Mesenchymal stem cell (in vitro differentiated cells and primary cell): Measurements from ENCODE around the gene RAD51B.

Experiments
- DNase-seq: peaks from one replicate; pipeline ENCODE4 v3.0.0-alpha.2; 2013
- H2AFZ ChIP-seq: one replicate; pipeline ENCODE4 v1.6.1; 2013; ENCODE audit warnings: low read depth, mild to moderate bottlenecking, control low read depth, inconsistent platforms, low read length, moderate library complexity
- H2AK5ac ChIP-seq: 2 replicates; pipeline ENCODE4 v1.6.1; 2013; ENCODE audit warnings: low read length, moderate library complexity, mild to moderate bottlenecking, inconsistent platforms; ENCODE audit not compliant: severe bottlenecking
- H2BK120ac ChIP-seq: one replicate; pipeline ENCODE4 v1.6.1; 2013; ENCODE audit warnings: low read depth, mild to moderate bottlenecking, inconsistent platforms, low read length, moderate library complexity
- H2BK12ac ChIP-seq, 2 experiments: one replicate each; pipeline ENCODE4 v1.6.1; 2013; ENCODE audit warnings: inconsistent platforms in 2 of 2, low read length in 2 of 2, mild to moderate bottlenecking in 2 of 2, moderate library complexity in 2 of 2, control low read depth in 1 of 2
- H2BK15ac ChIP-seq: one replicate; pipeline ENCODE4 v1.6.1; 2013; ENCODE audit warnings: mild to moderate bottlenecking, low read depth, inconsistent platforms; ENCODE audit not compliant: poor library complexity, severe bottlenecking
- H2BK5ac ChIP-seq: 2 replicates; pipeline ENCODE4 v1.6.1; 2013; ENCODE audit warnings: low read depth, mild to moderate bottlenecking, low read length, control low read depth, inconsistent platforms; ENCODE audit not compliant: poor library complexity, severe bottlenecking
- H3K14ac ChIP-seq, 2 experiments: one replicate each; pipeline ENCODE4 v1.6.1; 2013; ENCODE audit warnings: inconsistent platforms in 2 of 2, low read length in 2 of 2, control low read depth in 1 of 2, mild to moderate bottlenecking in 1 of 2, moderate library complexity in 1 of 2
- H3K18ac ChIP-seq, 2 experiments: one replicate each; pipeline ENCODE4 v1.6.1; 2013; ENCODE audit warnings: inconsistent platforms in 2 of 2, low read length in 2 of 2, control low read depth in 1 of 2, low read depth in 1 of 2, mild to moderate bottlenecking in 1 of 2
- H3K23ac ChIP-seq, 2 experiments: one replicate each; pipeline ENCODE4 v1.6.1; 2013; ENCODE audit warnings: inconsistent platforms in 2 of 2, low read length in 2 of 2, mild to moderate bottlenecking in 2 of 2, moderate library complexity in 2 of 2, control low read depth in 1 of 2
- H3K27ac ChIP-seq: 2 replicates; pipeline ENCODE4 v1.5.1; 2013; ENCODE audit warnings: mild to moderate bottlenecking, moderate library complexity, low read length, control low read depth, inconsistent platforms; ENCODE audit not compliant: poor library complexity, severe bottlenecking
- H3K27me3 ChIP-seq, 2 experiments: 2 replicates each; pipeline versions ENCODE4 v1.6.1 to v1.7.0; 2013; ENCODE audit warnings: low read length in 2 of 2, mild to moderate bottlenecking in 2 of 2, moderate library complexity in 2 of 2, control low read depth in 1 of 2, inconsistent platforms in 1 of 2; ENCODE audit not compliant: control insufficient read depth in 1 of 2, insufficient read depth in 1 of 2
- H3K36me3 ChIP-seq, 2 experiments: 2 replicates each; pipeline versions ENCODE4 v1.6.1 to v1.7.0; 2013; ENCODE audit warnings: low read length in 2 of 2, control low read depth in 1 of 2, inconsistent platforms in 1 of 2, low read depth in 1 of 2, mild to moderate bottlenecking in 1 of 2; ENCODE audit not compliant: insufficient read depth in 2 of 2, control insufficient read depth in 1 of 2
- H3K4ac ChIP-seq, 2 experiments: one replicate each; pipeline ENCODE4 v1.6.1; 2013; ENCODE audit warnings: inconsistent platforms in 2 of 2, low read length in 2 of 2, mild to moderate bottlenecking in 2 of 2, moderate library complexity in 2 of 2, control low read depth in 1 of 2, low read depth in 1 of 2
- H3K4me1 ChIP-seq: 2 replicates; pipeline ENCODE4 v1.6.1; 2013; ENCODE audit warnings: low read depth, low read length, control low read depth; ENCODE audit not compliant: control insufficient read depth, insufficient read depth
- H3K4me2 ChIP-seq: 2 replicates; pipeline ENCODE4 v1.6.1; 2013; ENCODE audit warnings: low read length, mild to moderate bottlenecking, inconsistent platforms; ENCODE audit not compliant: poor library complexity, severe bottlenecking
- H3K4me3 ChIP-seq, 2 experiments: 2 replicates each; pipeline versions ENCODE4 v1.5.1 to v1.7.0; 2013; ENCODE audit warnings: low read length in 2 of 2, mild to moderate bottlenecking in 2 of 2, control low read depth in 1 of 2, low read depth in 1 of 2; ENCODE audit not compliant: insufficient read depth in 1 of 2
- H3K79me1 ChIP-seq: replicated peaks from 2 replicates; pipeline ENCODE4 v1.6.1; 2013; ENCODE audit warnings: mild to moderate bottlenecking, control low read depth, low read length, inconsistent platforms; ENCODE audit not compliant: poor library complexity, severe bottlenecking
- H3K9ac ChIP-seq: 2 replicates; pipeline ENCODE4 v1.7.0; 2013; ENCODE audit warnings: mild to moderate bottlenecking, low read length, moderate library complexity
- H3K9me3 ChIP-seq: 2 replicates; pipeline ENCODE4 v1.7.0; 2013; ENCODE audit warnings: mild to moderate bottlenecking, low read length; ENCODE audit not compliant: control insufficient read depth
- H4K8ac ChIP-seq: one replicate; pipeline ENCODE4 v1.6.1; 2013; ENCODE audit warnings: inconsistent platforms, mild to moderate bottlenecking, low read length, moderate library complexity
- H4K91ac ChIP-seq: one replicate; pipeline ENCODE4 v1.6.1; 2013; ENCODE audit warnings: mild to moderate bottlenecking, low read length, inconsistent platforms
- WGBS: methylation state at CpG from one replicate; pipeline ENCODE4 v1.1.7; 2013; ENCODE audit warnings: mixed read lengths; 5-methylcytosine and 5-hydroxymethylcytosine counted together

Gene RAD51B

DNA sequence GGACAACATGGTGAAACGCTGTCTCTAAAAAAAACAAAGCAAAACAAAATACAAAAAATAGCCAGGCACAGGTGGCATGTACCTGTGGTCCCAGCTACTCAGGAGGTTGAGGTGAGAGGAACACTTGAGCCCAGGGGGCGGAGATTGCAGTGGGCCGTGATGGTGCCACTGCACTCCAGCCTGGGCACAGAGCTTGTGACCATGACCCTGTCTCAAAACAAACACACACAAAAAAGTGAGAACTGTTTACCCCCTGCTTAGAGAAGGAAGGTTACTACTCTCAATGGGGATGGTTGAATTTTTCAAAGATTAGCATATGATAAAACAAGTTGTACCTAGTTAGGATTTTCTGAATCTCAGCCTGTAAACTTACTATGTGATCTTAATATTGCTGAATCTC is 905.3 kb downstream of the RAD51B start:
- Histone ChIP-seq H3K4me2 (no peak overlapping the region), H4K8ac (no peak overlapping the region), H3K23ac (no peak overlapping the region), H2AK5ac (no peak overlapping the region), H3K4me3 (no peak overlapping the region), H2AFZ (no peak overlapping the region), H3K27me3 (no peaks in the 10 kb centered on the region), H3K4ac (no peak overlapping the region), H4K91ac (no peak overlapping the region), H2BK120ac (no peak overlapping the region), H3K79me1 (no peaks in the 10 kb centered on the region), H2BK5ac (no peak overlapping the region), H3K4me1 (no peaks in the 10 kb centered on the region), H2BK12ac (no peak overlapping the region), H3K9ac (no peak overlapping the region), H3K9me3 (no peaks in the 10 kb centered on the region), H3K18ac (no peak overlapping the region), H3K27ac (no peak overlapping the region), H3K36me3 (no peaks in the 10 kb centered on the region), H3K14ac (no peak overlapping the region), H2BK15ac (no peak overlapping the region)
- WGBS = 92% methylated on average over 2 of the region's 3 CpGs
- no peak for DNase-seq

GRCh38 chr14:68726093-68726695 is 906.6 kb downstream of the RAD51B start:
- Histone ChIP-seq H3K4me3 (no peak overlapping the region), H3K18ac (no peak overlapping the region), H4K91ac (no peak overlapping the region), H3K9ac (no peak overlapping the region), H3K79me1 (no peaks in the 10 kb centered on the region), H3K4me2 (no peak overlapping the region), H3K27me3 (no peaks in the 10 kb centered on the region), H2AFZ (no peak overlapping the region), H2BK12ac (peak overlapping the region; percentile 43 to 82), H2AK5ac (no peak overlapping the region), H3K9me3 (no peaks in the 10 kb centered on the region), H2BK120ac (no peak overlapping the region), H4K8ac (no peak overlapping the region), H2BK15ac (no peak overlapping the region), H3K4me1 (no peaks in the 10 kb centered on the region), H3K4ac (peak overlapping the region in 1 of 2 experiments; percentile 43), H3K36me3 (no peaks in the 10 kb centered on the region), H3K23ac (no peak overlapping the region), H3K14ac (no peak overlapping the region), H2BK5ac (no peak overlapping the region), H3K27ac (no peak overlapping the region)
- WGBS = 98% methylated on average over 5 of the region's 5 CpGs
- no peak for DNase-seq

- DNase-seq = peak; percentile 51
- Histone ChIP-seq H2AK5ac (no peak overlapping the region), H2AFZ (no peak overlapping the region), H3K4me2 (no peak overlapping the region), H2BK120ac (no peak overlapping the region), H3K4me3 (no peak overlapping the region), H2BK12ac (peak overlapping the region in 1 of 2 experiments; percentile 4), H4K8ac (no peak overlapping the region), H3K79me1 (no peaks in the 10 kb centered on the region), H3K14ac (no peak overlapping the region), H3K23ac (no peak overlapping the region), H3K9ac (no peak overlapping the region), H3K9me3 (no peaks in the 10 kb centered on the region), H3K4ac (peak overlapping the region in 1 of 2 experiments; percentile 24), H3K4me1 (peaks cover 2% of the 10 kb centered on the region), H4K91ac (no peak overlapping the region), H3K18ac (peak overlapping the region in 1 of 2 experiments; percentile 30), H3K36me3 (no peaks in the 10 kb centered on the region), H2BK15ac (no peak overlapping the region), H2BK5ac (no peak overlapping the region), H3K27me3 (no peaks in the 10 kb centered on the region), H3K27ac (no peak overlapping the region)
- WGBS = 27% methylated on average over 4 of the region's 5 CpGs
These were observed 907.9 kb downstream of the RAD51B start for GRCh38 chr14:68727315-68728047.

GRCh38 chr14:68728342-68729106 is 908.9 kb downstream of the RAD51B start:
- H3K36me3 ChIP-seq = no peaks in the 10 kb centered on the region
- no peak overlapping the region for H3K23ac ChIP-seq
- no peak overlapping the region for H2BK15ac ChIP-seq
- no peak overlapping the region for H4K91ac ChIP-seq
- peak overlapping the region; percentile 11 for H2BK120ac ChIP-seq
- H3K27me3 ChIP-seq = no peaks in the 10 kb centered on the region
- no peak overlapping the region for H3K4me2 ChIP-seq
- H3K4ac ChIP-seq = no peak overlapping the region
- no peaks in the 10 kb centered on the region for H3K9me3 ChIP-seq
- no peak overlapping the region for H2AK5ac ChIP-seq
- no peak overlapping the region for H4K8ac ChIP-seq
- H2AFZ ChIP-seq = no peak overlapping the region
- H3K27ac ChIP-seq = no peak overlapping the region
- H2BK12ac ChIP-seq = peak overlapping the region in 1 of 2 experiments; percentile 67
- no peak overlapping the region for H3K14ac ChIP-seq
- H2BK5ac ChIP-seq = no peak overlapping the region
- H3K18ac ChIP-seq = peak overlapping the region in 1 of 2 experiments; percentile 35
- no peak overlapping the region for H3K9ac ChIP-seq
- WGBS = 84% methylated on average over 7 of the region's 10 CpGs
- no peak overlapping the region for H3K4me3 ChIP-seq
- H3K4me1 ChIP-seq = peaks cover 2% of the 10 kb centered on the region
- DNase-seq = no peak
- H3K79me1 ChIP-seq = no peaks in the 10 kb centered on the region
